GM23338 (cell line): ENCODE measurements around the gene PHF8. TPM values are rescaled to one million over a fixed set of nuclear protein-coding genes. Genes with fewer than 3 reads are reported as not detected.

Experiments used
- ATAC-seq: fragments of 200-7000 bp; cut with Tn5 transposase; 3 replicates; pipeline ENCODE4 v1.9.1; 2020
- DNase-seq: peaks from one replicate; pipeline ENCODE4 v3.0.0-alpha.2; 2015; ENCODE audit warnings: low spot score
- H2AFZ ChIP-seq: fragments of 200-600 bp; sonication (generic); 2 replicates; pipeline ENCODE4 v1.8.0; 2016; ENCODE audit warnings: antibody characterized with exemption, mild to moderate bottlenecking, moderate library complexity
- H3F3A ChIP-seq: fragments of 200-600 bp; sonication (generic); replicated peaks from 2 replicates; pipeline ENCODE4 v1.8.0; 2017; ENCODE audit warnings: antibody characterized with exemption, mixed run types, low read depth
- H3K27ac ChIP-seq: fragments of 200-600 bp; sonication (generic); 2 replicates; pipeline ENCODE4 v1.6.1; 2016; ENCODE audit warnings: low read depth
- H3K27me3 ChIP-seq: fragments of 200-600 bp; sonication (generic); 2 replicates; pipeline ENCODE4 v1.8.0; 2016; ENCODE audit warnings: mild to moderate bottlenecking, mixed run types, moderate library complexity; ENCODE audit not compliant: insufficient read depth
- H3K36me3 ChIP-seq: fragments of 200-600 bp; sonication (generic); 2 replicates; pipeline ENCODE4 v1.8.0; 2016; ENCODE audit warnings: mild to moderate bottlenecking; ENCODE audit not compliant: insufficient read depth
- H3K4me1 ChIP-seq: fragments of 200-600 bp; sonication (generic); 2 replicates; pipeline ENCODE4 v1.8.0; 2016; ENCODE audit warnings: mild to moderate bottlenecking, moderate library complexity; ENCODE audit not compliant: insufficient read depth
- H3K4me2 ChIP-seq: fragments of 200-600 bp; sonication (generic); 2 replicates; pipeline ENCODE4 v1.7.1; 2017; ENCODE audit warnings: mixed run types
- H3K4me3 ChIP-seq: fragments of 200-600 bp; sonication (generic); 2 replicates; pipeline ENCODE4 v1.6.1; 2016; ENCODE audit warnings: mixed run types
- H3K79me2 ChIP-seq: fragments of 200-600 bp; sonication (generic); replicated peaks from 2 replicates; pipeline ENCODE4 v1.8.0; 2017; ENCODE audit warnings: mild to moderate bottlenecking; ENCODE audit not compliant: insufficient read depth
- H3K9me2 ChIP-seq: fragments of 200-600 bp; sonication (generic); 2 replicates; pipeline ENCODE4 v1.8.0; 2017; ENCODE audit not compliant: insufficient read depth
- H4K20me1 ChIP-seq: fragments of 200-600 bp; sonication (generic); replicated peaks from 2 replicates; pipeline ENCODE4 v1.8.0; 2017; ENCODE audit warnings: mild to moderate bottlenecking; ENCODE audit not compliant: insufficient read depth
- H3K27ac Mint-ChIP-seq: 2 replicates; pipeline ENCODE4 v1.8.0; 2020; ENCODE audit warnings: inconsistent platforms, mild to moderate bottlenecking, moderate library complexity, mixed read lengths
- H3K27me3 Mint-ChIP-seq: 3 replicates; pipeline ENCODE4 v1.8.0; 2022; ENCODE audit warnings: low read depth, mild to moderate bottlenecking, moderate library complexity, mixed read lengths, inconsistent platforms; ENCODE audit not compliant: insufficient read depth, poor library complexity
- H3K36me3 Mint-ChIP-seq: 3 replicates; pipeline ENCODE4 v1.8.0; 2021; ENCODE audit warnings: low read depth, mild to moderate bottlenecking, inconsistent platforms, moderate library complexity, mixed read lengths
- H3K4me1 Mint-ChIP-seq: 3 replicates; pipeline ENCODE4 v1.8.0; 2020; ENCODE audit warnings: mild to moderate bottlenecking, inconsistent platforms, mixed read lengths
- H3K4me3 Mint-ChIP-seq: 3 replicates; pipeline ENCODE4 v1.8.0; 2021; ENCODE audit warnings: moderate library complexity, mild to moderate bottlenecking, inconsistent platforms, mixed read lengths
- H3K9me3 Mint-ChIP-seq: 3 replicates; pipeline ENCODE4 v1.8.0; 2020; ENCODE audit warnings: moderate library complexity, mild to moderate bottlenecking, inconsistent platforms, mixed read lengths
- CREB1 ChIP-seq: fragments of 250-450 bp; sonication (Bioruptor Pico); IDR thresholded peaks from 2 replicates; pipeline ENCODE4 v1.5.0; 2020; ENCODE audit warnings: low read depth, mild to moderate bottlenecking, moderate library complexity
- CTCF ChIP-seq, 2 experiments: fragments of 200-600 bp in 1 of 2; sonication (generic) in 1 of 2; conservative IDR thresholded peaks; 2 replicates each; pipeline versions ENCODE4 v1.5.1 to v1.6.1; 2016 to 2017; ENCODE audit warnings: antibody characterized with exemption in 2 of 2, low read depth in 2 of 2, mild to moderate bottlenecking in 2 of 2, moderate library complexity in 1 of 2
- ETS1 ChIP-seq: IDR thresholded peaks from 2 replicates; pipeline ENCODE4 v1.6.1; 2016; ENCODE audit warnings: antibody characterized with exemption
- EZH2 ChIP-seq: fragments of 200-600 bp; sonication (generic); IDR thresholded peaks from one replicate; pipeline ENCODE4 v1.8.0; 2017; ENCODE audit warnings: antibody characterized with exemption, mild to moderate bottlenecking, low read depth; ENCODE audit not compliant: unreplicated experiment
- EZH2phosphoT487 ChIP-seq: fragments of 200-600 bp; sonication (generic); IDR thresholded peaks from one replicate; pipeline ENCODE4 v1.8.1; 2018; ENCODE audit warnings: antibody characterized with exemption; ENCODE audit not compliant: unreplicated experiment
- JUNB ChIP-seq: IDR thresholded peaks from one replicate; pipeline ENCODE4 v1.6.1; 2016; ENCODE audit warnings: antibody characterized with exemption; ENCODE audit not compliant: unreplicated experiment
- NANOG ChIP-seq: IDR thresholded peaks from 2 replicates; pipeline ENCODE4 v1.6.1; 2016; ENCODE audit warnings: antibody characterized with exemption, borderline replicate concordance
- POLR2AphosphoS5 ChIP-seq: IDR thresholded peaks from 2 replicates; pipeline ENCODE4 v1.6.1; 2016; ENCODE audit warnings: antibody characterized with exemption, low read depth
- REST ChIP-seq: IDR thresholded peaks from one replicate; pipeline ENCODE4 v1.6.1; 2018; ENCODE audit warnings: antibody characterized with exemption; ENCODE audit not compliant: unreplicated experiment
- STAT1 ChIP-seq: IDR thresholded peaks from one replicate; pipeline ENCODE4 v1.6.1; 2016; ENCODE audit warnings: antibody characterized with exemption; ENCODE audit not compliant: unreplicated experiment
- ZNF114 ChIP-seq: fragments of 250-450 bp; sonication (Bioruptor Pico); IDR thresholded peaks from 2 replicates; pipeline ENCODE4 v1.5.0; 2020; ENCODE audit warnings: mild to moderate bottlenecking, moderate library complexity
- ZNF331 ChIP-seq: fragments of 250-450 bp; sonication (Bioruptor Pico); IDR thresholded peaks from 2 replicates; pipeline ENCODE4 v1.5.0; 2020; ENCODE audit warnings: low read depth, mild to moderate bottlenecking, moderate library complexity
- ZNF462 ChIP-seq: fragments of 250-450 bp; sonication (Bioruptor Pico); IDR thresholded peaks from 2 replicates; pipeline ENCODE4 v1.5.0; 2020; ENCODE audit warnings: mild to moderate bottlenecking, moderate library complexity
- polyA plus RNA-seq: library from polyadenylated mRNA; unstranded; fragments of >200 nt; fragmentation: Nextera tagmentation; extraction: Ambion mirVana; gene quantifications from 2 replicates; pipeline ENCODE4 v1.2.1, GENCODE V29; 2016
- total RNA-seq: library from RNA; depleted of rRNA; stranded (reverse); fragments of >200 nt; shearing (Covaris generic); gene quantifications from 2 replicates; pipeline ENCODE4 v1.2.3, GENCODE V29; 2014

PHF8 gene
- total and polyA plus RNA-seq, 2 experiments from 2014 or later = 12.8 to 30.6 TPM

GRCh38 chrX:53969540-53969939 lies 74.7 kb downstream of the PHF8 start:
- DNase-seq (no peak), ATAC-seq (no peak)
- H3K27me3 Mint-ChIP-seq = no peaks in the 10 kb centered on the region
- no peaks in the 10 kb centered on the region for H3K27me3 ChIP-seq
- no peaks in the 10 kb centered on the region for H3K36me3 ChIP-seq
- TF ChIP-seq ETS1 (no peak), ZNF331 (no peak), STAT1 (no peak), POLR2AphosphoS5 (no peak), CTCF (conservative IDR thresholded peaks at IDR 0.05; ENCODE audit: low read depth in 2 of 2) (no peak), ZNF114 (CRISPR knock-in tag) (no peak), NANOG (no peak), REST (no peak), CREB1 (CRISPR knock-in tag) (no peak), EZH2phosphoT487 (no peak), JUNB (no peak), ZNF462 (CRISPR knock-in tag) (no peak), EZH2 (no peak)
- H3K9me2 ChIP-seq = no peaks in the 10 kb centered on the region
- H3K4me1 ChIP-seq = no peaks in the 10 kb centered on the region
- H3K27ac Mint-ChIP-seq = no peak overlapping the region
- H2AFZ ChIP-seq = no peak overlapping the region
- H3K4me3 Mint-ChIP-seq = no peak overlapping the region
- H3K4me3 ChIP-seq = no peak overlapping the region
- H3K9me3 Mint-ChIP-seq = peaks cover 28% of the 10 kb centered on the region; the same call in 2 of the 3 replicates
- H3K4me2 ChIP-seq = no peak overlapping the region
- no peaks in the 10 kb centered on the region for H3K4me1 Mint-ChIP-seq
- H4K20me1 ChIP-seq = no peaks in the 10 kb centered on the region
- no peak overlapping the region for H3K27ac ChIP-seq
- H3K79me2 ChIP-seq = no peaks in the 10 kb centered on the region
- H3F3A ChIP-seq = no peaks in the 10 kb centered on the region
- H3K36me3 Mint-ChIP-seq = peaks cover 63% of the 10 kb centered on the region
